Measurements from ENCODE around the gene TAS2R30. TPM values are rescaled to one million over a fixed set of nuclear protein-coding genes. Genes with fewer than 3 reads are reported as not detected.
"Not testable (repeated sequence)": the region's sequence is repeated elsewhere in the genome, so short reads cannot be mapped to it uniquely, and the experiment has no call there.

TAS2R30 gene
- total RNA-seq, 1 donor from 2014 or later, result 7.2 TPM

- no peak for TF ChIP-seq CTCF (IDR thresholded peaks at IDR 0.05; ENCODE audit: unreplicated experiment)
- Mint-ChIP-seq H3K27ac (no peak overlapping the region), H3K9me3 (peaks cover 35% of the 10 kb centered on the region), H3K4me1 (no peaks in the 10 kb centered on the region), H3K36me3 (peaks cover 64% of the 10 kb centered on the region), H3K27me3 (ENCODE audit: low read depth) (no peaks in the 10 kb centered on the region), H3K4me3 (no peak overlapping the region)
- DNase-seq (ENCODE audit: low spot score in 2 of 2, unreplicated experiment in 2 of 2), result no peak
Observed at GRCh38 chr12:11105546-11105945, 28.9 kb downstream of the TAS2R30 start.

- H3K9me3 Mint-ChIP-seq; H3K4me1 Mint-ChIP-seq; H3K27ac Mint-ChIP-seq; H3K4me3 Mint-ChIP-seq; H3K27me3 Mint-ChIP-seq (ENCODE audit: low read depth); DNase-seq (ENCODE audit: low spot score in 2 of 2, unreplicated experiment in 2 of 2): not testable (repeated sequence)
- peaks cover 17% of the 10 kb centered on the region for H3K36me3 Mint-ChIP-seq
Observed at GRCh38 chr12:11094910-11095309, 39.5 kb downstream of the TAS2R30 start.

- H3K9me3 Mint-ChIP-seq, result no peaks in the 10 kb centered on the region
Observed at GRCh38 chr12:11092128-11092527, 42.3 kb downstream of the TAS2R30 start, which contains the start of gene TAS2R43. Gene TAS2R43, minus strand, starts transcription at chr12:11092313. Its CDS starts 84 bp downstream, at chr12:11092229.

GRCh38 chr12:11089246-11089645, 45.2 kb downstream of the TAS2R30 start:
- DNase-seq (ENCODE audit: low spot score in 2 of 2, unreplicated experiment in 2 of 2), result no peak
- peaks cover 8% of the 10 kb centered on the region for H3K36me3 Mint-ChIP-seq
- no peaks in the 10 kb centered on the region for H3K4me1 Mint-ChIP-seq
- peaks cover under 1% of the 10 kb centered on the region for H3K9me3 Mint-ChIP-seq
- H3K27me3 Mint-ChIP-seq (ENCODE audit: low read depth), result no peaks in the 10 kb centered on the region
- no peak for TF ChIP-seq CTCF (IDR thresholded peaks at IDR 0.05; ENCODE audit: unreplicated experiment)
- no peak overlapping the region for H3K4me3 Mint-ChIP-seq
- no peak overlapping the region for H3K27ac Mint-ChIP-seq

More at GRCh38 chr12:11092128-11092527, 42.3 kb downstream of the TAS2R30 start, which contains the start of gene TAS2R43:
- H3K4me1 Mint-ChIP-seq, result no peaks in the 10 kb centered on the region
- no peak within 1 kb of the TSS for H3K4me3 Mint-ChIP-seq
- H3K27me3 Mint-ChIP-seq (ENCODE audit: low read depth), result no peaks in the 10 kb centered on the region
- H3K27ac Mint-ChIP-seq, result no peak within 1 kb of the TSS
- no peak for DNase-seq (ENCODE audit: low spot score in 2 of 2, unreplicated experiment in 2 of 2)
- peaks cover 9% of the 10 kb centered on the region for H3K36me3 Mint-ChIP-seq
- no peak for TF ChIP-seq CTCF (IDR thresholded peaks at IDR 0.05; ENCODE audit: unreplicated experiment)

- peaks cover 12% of the 10 kb centered on the region for H3K9me3 Mint-ChIP-seq
- DNase-seq (ENCODE audit: low spot score in 2 of 2, unreplicated experiment in 2 of 2), result no peak
- H3K27me3 Mint-ChIP-seq (ENCODE audit: low read depth), result no peaks in the 10 kb centered on the region
- H3K27ac Mint-ChIP-seq, result no peak overlapping the region
- peaks cover 14% of the 10 kb centered on the region for H3K36me3 Mint-ChIP-seq
- TF ChIP-seq CTCF (IDR thresholded peaks at IDR 0.05; ENCODE audit: unreplicated experiment), result no peak
- H3K4me1 Mint-ChIP-seq, result no peaks in the 10 kb centered on the region
- no peak overlapping the region for H3K4me3 Mint-ChIP-seq
Observed at GRCh38 chr12:11085419-11085818, 49.0 kb downstream of the TAS2R30 start.

Other genes starting within 250 kb of the TAS2R30 start
- 3.1 to 3.8 TPM (median 3.5 TPM) in 3 replicates for gene TAS2R13, start 225.1 kb downstream of the TAS2R30 start, total RNA-seq
- gene PRH2, start 205.4 kb downstream of the TAS2R30 start, total RNA-seq, result not detected in 3 replicates
- 4.5 to 6.7 TPM (median 5.4 TPM) in 3 replicates for gene TAS2R14, start 195.4 kb downstream of the TAS2R30 start, total RNA-seq
- gene TAS2R50, start 147.7 kb downstream of the TAS2R30 start, total RNA-seq, result 3.3 to 3.4 TPM (median 3.3 TPM) in 3 replicates
- 3.8 to 5.0 TPM (median 4.8 TPM) in 3 replicates for gene TAS2R20, start 136.3 kb downstream of the TAS2R30 start, total RNA-seq
- 8.0 to 9.5 TPM (median 8.5 TPM) in 3 replicates for gene TAS2R19, start 112.0 kb downstream of the TAS2R30 start, total RNA-seq
- 9.3 to 9.7 TPM (median 9.5 TPM) in 3 replicates for gene TAS2R31, start 103.2 kb downstream of the TAS2R30 start, total RNA-seq
- gene TAS2R46, start 72.3 kb downstream of the TAS2R30 start, total RNA-seq, result 3.8 to 3.9 TPM (median 3.9 TPM) in 3 replicates
- 1.9 to 2.9 TPM (median 2.2 TPM) in 3 replicates for gene TAS2R43, start 42.3 kb downstream of the TAS2R30 start, total RNA-seq
- 11.8 to 12.6 TPM (median 12.3 TPM) in 3 replicates for gene SMIM10L1, start 36.5 kb upstream of the TAS2R30 start, total RNA-seq
- gene TAS2R42, start 52.3 kb upstream of the TAS2R30 start, total RNA-seq, result not detected in 3 replicates
- not detected in 3 replicates for gene PRB3, start 135.1 kb upstream of the TAS2R30 start, total RNA-seq
- not detected in 3 replicates for gene PRB4, start 175.8 kb upstream of the TAS2R30 start, total RNA-seq